GM19099 (cell line): ENCODE measurements around the gene IL20.

ENCODE experiments used
- POLR2A ChIP-seq: IDR thresholded peaks from 3 replicates; pipeline ENCODE4 v1.6.1; 2011; ENCODE audit warnings: low read depth; ENCODE audit not compliant: insufficient read length; ENCODE audit errors: extremely low read depth

IL20 gene

DNA sequence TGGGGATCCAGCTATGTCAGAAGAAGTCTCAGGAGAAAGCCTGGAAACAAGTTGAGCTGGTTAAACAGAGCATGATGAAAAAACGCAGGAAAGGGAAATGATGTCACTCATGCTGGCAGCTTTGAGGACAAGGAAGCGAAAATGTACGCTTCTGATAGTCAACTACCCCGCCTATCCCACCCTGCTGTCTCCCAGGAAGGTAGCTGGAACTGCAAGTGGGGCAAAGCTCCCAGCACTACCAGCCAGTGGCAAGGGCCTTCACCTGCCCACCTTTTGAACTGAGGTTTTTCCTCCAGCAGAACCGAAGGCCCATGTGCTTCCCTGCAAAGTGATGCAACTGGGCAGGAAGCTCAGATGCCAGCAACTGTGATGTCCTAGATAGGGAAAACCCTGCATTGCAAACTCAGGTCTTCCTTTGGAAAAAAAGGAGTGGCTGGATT is 6.3 kb upstream of the IL20 start:
- no peak for TF ChIP-seq POLR2A

DNA sequence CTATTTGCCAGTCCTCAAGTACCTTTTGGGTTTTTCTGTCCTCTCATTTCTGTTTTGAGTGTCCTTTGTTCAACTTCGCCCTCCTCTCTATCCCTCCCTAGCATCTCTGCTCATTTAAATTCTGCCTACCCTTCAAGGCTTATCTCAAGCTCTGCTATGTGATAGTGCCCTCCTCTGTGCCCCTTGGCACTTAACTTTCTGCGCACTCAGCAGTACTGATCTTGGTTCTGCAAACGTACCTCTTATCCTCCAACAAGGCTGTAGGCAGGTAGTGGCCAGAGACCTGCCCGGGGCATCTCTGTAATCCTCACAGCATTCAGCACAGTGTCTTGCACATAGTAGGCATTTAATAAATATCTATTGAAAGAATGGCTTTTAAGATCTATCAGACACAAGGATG is 5.3 kb upstream of the IL20 start:
- no peak for TF ChIP-seq POLR2A

DNA sequence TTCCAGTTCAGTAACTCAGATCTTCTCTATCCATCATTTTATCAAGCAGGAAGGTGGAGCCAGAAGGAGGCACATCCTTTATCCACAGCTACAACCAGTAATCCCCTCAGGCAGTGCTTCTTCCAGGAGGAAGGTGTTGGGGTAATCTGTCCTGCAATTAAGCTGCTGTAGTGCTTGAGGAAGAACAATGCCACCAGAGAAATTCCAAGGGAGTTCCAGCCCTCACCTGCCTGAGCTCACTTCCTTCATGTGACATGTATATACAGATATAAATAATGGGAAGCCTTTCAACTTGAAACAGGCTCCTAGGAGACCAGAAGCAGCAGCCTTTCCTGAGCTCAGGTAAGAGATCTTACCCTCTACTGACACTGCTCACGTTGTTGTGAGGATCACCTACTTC is 2.2 kb upstream of the IL20 start:
- no peak for TF ChIP-seq POLR2A

DNA sequence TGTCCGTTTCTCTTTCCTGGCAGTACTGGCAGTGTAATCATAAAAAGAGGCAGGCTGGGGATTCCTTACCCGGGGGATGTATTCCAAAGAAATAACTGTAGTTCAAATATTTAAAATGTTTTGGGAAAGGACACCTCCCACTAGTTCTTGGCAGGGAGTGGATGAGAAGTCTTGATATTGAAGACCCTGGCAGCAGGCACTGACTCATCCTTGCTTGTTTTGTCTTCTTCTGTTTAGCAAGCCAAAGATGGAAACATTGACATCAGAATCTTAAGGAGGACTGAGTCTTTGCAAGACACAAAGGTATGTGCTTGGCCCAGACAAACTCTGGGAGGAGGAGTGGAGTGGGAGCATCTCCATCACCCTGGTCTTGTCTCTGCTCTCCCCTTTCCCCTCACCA is 639 bp downstream of the IL20 start:
- TF ChIP-seq POLR2A: no peak

DNA sequence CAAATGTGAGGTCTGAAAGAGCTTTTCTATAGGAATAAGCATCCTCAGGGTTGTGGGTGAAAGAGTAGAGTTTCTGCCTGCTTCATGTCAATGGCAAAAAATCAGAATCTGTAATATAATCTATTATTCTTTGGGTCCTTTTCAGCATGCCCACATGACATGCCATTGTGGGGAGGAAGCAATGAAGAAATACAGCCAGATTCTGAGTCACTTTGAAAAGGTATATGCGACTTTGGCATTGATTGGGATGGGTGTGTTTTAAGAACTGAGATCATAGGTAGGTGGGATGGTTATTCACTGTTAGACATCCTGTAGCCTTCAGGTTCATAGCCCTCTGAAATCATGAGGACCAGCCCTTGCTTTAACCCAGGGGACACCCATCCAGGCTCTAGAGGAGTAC is 1.8 kb downstream of the IL20 start:
- TF ChIP-seq POLR2A: no peak

DNA sequence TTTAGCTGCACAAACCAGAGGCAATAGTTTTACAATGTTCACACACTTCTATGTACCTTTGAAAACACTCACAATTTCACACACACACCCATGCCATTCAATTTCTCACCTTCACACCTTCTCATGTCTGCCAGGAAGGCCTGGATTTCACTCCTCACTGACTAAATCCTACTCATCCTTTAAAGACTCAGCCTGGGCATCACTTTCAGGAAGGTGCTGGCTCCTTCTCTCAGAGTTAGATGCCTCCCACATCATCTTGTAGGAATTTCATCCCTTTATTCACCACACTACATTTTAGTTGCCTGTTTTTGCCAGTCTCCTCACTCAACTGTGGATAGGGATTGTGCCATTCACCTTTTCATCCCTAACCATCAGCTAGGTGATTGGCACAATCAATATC is 2.3 kb downstream of the IL20 start:
- no peak for TF ChIP-seq POLR2A

DNA sequence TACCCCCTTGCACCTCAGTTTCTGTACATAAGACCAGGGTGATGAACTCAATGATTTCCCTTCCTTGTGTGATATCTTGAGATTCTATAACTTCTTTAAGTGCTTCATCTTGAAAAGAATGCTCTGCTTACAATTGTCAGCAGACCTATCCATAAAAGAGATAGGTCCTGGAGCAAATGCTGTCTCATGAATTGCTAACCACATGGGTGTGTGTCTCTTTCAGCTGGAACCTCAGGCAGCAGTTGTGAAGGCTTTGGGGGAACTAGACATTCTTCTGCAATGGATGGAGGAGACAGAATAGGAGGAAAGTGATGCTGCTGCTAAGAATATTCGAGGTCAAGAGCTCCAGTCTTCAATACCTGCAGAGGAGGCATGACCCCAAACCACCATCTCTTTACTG is 2.8 kb downstream of the IL20 start:
- no peak for TF ChIP-seq POLR2A

DNA sequence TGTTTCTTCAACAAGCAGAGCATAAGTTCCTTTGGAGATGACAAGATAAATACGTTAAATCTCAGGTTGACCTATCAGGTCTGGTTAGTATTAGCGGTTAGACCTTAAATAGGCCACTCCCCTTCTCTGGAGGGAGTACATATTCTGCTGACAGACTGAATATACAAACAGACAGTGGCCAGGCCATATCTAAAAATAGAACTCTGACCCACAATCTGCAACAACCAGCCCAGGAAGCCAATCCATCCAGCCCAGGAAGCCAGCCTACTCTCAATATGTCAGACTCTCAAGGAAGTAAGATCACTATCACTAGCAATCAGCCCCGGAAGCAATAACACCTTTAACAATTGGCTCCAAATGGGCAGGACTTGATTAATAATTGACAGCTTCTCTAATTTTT is 6.7 kb downstream of the IL20 start:
- no peak for TF ChIP-seq POLR2A

DNA sequence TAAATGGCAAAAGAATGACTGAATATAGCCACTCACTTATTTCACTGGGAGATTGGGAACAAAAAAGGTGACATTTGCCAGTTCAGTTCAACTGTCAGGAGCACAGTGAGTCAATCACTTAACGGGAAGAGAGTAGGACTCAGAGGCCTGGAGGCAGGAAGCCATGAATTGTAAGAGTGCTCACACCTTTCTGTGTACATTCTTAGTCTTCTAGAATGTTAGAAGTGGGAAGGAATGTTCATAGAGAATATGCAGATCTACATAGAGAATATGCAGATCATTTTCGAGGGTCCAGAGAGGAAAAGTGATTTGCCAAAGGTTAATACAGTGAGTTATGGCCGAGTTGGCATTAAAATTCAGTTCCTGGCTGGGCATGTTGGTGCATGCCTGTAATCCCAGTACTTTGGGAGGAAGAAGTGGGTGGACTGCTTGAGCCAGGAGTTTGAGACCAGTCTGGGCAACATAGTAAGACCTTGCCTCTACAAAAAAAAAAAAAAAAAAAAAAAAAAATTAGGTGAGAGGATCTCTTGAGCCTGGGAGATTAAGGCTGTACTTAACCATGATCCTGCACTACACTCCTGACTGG is 8.3 kb downstream of the IL20 start:
- no peak for TF ChIP-seq POLR2A

DNA sequence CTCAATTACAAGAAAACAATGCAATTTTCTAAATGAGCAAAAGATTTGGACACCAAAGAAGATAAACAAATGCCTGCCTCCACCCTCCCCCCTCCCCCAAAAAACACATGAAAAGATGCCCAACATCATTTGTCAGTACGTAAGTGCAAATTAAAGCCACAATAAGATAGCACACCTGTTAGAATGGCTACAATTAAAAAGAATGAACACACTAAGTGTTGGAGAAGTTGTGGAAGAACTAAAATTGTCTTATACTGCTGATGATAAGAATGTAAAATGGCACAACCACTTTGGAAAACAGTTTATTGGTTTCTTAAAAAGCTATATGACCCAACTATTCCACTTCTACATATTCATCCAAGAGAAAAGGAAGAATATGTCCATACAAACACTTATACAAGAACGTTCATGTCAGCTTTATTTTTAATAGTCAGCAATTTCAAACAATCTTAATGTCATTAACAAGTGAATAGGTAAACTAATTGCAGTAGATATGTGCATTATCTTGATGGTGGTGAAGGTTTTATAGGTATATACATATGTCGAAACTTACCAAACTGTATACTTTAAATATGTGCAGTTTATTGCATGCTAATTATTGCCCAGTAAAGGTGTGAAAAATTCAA is 10.4 kb downstream of the IL20 start:
- TF ChIP-seq POLR2A: no peak

DNA sequence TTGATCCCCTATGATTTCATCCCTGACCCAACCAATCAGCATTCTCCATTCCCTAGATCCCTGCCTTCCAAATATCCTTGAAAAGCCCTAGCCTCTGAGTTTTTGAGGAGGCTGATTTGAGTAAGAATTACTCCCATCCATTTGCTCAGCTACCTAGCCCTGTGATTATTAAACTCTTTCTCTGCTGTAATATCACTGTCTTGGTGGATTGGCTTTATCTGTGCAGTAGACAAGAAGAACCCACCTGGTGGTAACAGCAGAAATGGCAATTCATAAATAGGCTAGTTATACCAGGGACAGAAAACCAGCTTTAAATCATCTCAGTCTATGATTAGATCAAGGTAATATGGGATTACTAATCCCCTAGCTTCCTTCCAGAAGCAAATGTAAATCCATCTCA is 13.0 kb downstream of the IL20 start:
- TF ChIP-seq POLR2A: no peak

DNA sequence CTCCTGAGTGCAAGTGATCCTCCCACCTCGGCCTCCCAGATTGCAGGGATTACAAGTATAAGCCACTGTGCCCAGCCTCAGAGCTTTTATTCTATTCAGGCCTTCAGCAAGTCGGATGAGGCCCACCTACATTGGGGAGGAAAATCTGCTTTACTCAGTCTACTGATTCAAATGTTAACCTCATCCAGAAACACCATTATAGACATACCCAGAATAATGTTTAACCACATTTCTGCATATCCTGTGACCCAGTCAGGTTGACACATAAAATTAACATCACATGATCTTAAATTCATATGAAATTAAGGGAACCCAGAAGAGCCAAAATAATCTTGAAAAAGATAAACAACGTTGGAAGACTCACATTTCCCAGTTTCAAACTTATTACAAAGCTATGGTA is 14.9 kb downstream of the IL20 start:
- TF ChIP-seq POLR2A: no peak

DNA sequence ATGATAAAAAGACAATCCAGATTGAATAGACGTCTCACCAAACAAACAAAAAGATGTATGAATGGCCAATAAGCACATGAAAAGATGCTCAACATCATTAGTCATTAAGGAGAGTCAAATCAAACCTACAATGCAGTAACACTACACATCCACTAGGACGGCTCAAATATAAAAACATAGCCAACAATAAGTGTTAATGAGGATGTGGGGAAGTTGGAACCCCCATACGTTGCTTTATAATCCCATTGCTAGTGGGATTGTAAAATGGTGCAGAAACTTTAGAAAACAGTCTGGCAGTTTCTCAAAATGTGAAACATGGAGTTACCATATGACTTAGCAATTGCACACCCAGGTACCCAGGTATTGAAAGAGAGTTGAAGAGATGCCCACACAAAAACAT is 17.1 kb downstream of the IL20 start:
- no peak for TF ChIP-seq POLR2A

DNA sequence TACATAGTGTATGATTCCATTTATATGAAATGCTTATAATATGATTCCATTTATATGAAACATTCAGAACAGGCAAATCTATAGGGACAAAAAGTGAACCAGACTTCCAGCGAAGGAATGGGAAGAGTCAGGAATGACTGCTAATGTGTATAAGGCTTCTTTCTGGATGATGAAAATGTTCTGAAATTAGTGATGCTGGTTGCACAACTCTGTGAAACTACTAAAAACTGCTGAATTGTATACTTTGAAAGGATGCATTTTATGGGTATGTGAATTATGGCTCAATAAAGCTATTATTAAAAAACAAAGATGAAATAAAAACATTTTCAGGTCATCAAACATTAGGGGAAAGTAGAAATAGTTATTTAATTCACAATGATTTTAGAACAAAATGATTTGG is 17.7 kb downstream of the IL20 start:
- TF ChIP-seq POLR2A: no peak

DNA sequence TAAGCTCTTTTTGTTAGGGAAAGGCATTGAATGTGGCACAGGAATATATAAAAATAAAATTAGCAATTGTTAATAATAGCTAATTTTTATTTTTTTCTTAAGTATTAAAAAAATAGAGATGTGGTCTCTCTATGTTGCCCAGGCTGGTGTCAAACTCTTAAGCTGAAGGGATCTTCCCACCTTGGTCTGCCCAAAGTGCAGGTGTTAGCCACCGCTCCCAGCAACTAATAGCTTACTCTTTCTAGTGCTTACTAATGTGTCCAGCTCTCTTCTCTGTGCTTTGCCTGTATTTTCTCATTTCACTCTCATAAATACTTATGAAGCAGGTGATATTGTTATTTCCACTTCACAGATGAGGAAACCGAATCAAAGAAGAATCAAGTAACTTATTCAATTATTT is 18.5 kb downstream of the IL20 start:
- no peak for TF ChIP-seq POLR2A

DNA sequence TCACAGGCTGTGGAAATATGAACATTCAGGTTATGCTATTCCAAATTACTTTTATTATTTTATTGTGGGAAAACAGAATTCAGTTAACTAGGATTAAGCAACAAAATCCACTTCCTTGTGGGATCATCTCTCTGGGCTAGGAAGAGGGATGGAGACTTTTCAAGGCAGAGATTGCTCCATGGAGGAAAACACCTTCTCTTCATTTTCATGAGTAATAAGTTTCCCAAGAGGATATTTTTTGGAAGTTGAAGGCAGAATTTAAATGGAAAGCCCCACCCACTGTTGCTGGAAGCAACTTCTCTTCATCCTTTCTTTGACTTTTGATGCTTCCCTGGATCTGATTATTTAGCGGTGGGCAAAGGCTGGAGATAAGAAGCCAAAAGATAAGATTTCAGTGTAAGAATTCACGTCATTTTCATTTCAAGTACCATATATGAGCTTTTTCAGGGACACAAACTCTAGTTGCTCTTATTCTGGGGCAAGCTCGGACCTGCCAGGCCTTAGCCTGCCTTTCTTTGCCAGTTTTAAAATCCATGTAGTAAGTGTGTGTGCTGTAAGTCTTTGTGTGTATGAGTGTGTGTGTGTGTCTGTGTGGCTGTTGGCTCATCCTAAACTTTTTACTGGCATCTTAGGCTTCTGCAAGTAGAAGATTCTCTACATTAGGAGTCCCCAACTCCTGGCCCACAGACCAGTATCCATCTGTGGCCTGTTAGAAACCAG is 20.1 kb downstream of the IL20 start:
- no peak for TF ChIP-seq POLR2A

DNA sequence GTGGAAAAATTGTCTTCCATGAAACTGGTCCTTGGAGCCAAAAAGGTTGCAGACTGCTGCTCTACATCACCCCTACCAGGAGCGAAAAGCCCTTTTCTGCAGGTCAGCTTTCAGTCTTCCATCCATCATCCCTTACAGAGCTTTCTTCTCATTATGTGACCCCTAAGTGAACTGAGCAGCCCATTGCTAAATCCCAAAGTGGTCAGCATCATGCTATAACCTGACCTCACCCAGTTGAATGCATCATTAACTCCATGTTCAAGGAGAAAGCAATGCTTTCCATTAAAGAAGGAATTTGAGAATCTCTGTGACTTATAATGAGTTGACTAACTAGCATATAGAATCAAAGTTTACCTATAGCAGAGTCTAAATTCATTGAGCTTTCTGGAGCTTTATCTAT is 21.4 kb downstream of the IL20 start:
- TF ChIP-seq POLR2A: no peak

DNA sequence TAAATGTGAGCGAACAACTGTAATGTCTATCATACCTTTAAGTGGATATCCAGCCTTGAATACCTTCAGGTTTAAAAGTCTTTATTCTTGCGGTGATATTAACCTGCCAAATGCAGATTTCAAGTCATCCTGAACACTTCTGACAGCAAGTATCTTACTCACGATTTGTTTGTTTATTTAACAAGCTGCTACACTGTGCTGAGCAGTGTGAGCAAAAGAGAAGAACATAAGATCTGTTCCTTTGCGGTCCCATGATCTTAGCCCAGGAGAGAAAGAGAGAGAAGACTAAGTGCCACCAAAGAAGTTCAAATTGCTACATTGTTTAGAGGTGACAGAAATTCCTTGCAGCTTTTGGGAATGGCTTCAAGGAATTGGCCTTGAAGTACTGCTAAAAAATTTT is 22.3 kb downstream of the IL20 start:
- no peak for TF ChIP-seq POLR2A
